Hepatocyte (in vitro differentiated cells): Measurements from ENCODE around the gene CAPN8.

Experiments
- CTCF ChIP-seq: fragments of 200-600 bp; sonication (generic); IDR thresholded peaks from 2 replicates; pipeline ENCODE4 v1.5.1; 2016; ENCODE audit warnings: antibody characterized with exemption, mild to moderate bottlenecking; ENCODE audit not compliant: poor library complexity
- EZH2 ChIP-seq: fragments of 200-600 bp; sonication (generic); IDR thresholded peaks from 2 replicates; pipeline ENCODE4 v1.6.1; 2016; ENCODE audit warnings: antibody characterized with exemption, mild to moderate bottlenecking, borderline replicate concordance

GRCh38 chr1:223611936-223612335, 53.6 kb downstream of the CAPN8 start:
- TF ChIP-seq CTCF (no peak), EZH2 (no peak)
